ENCODE results near the gene AHCYL1. TPM values are rescaled to one million over a fixed set of nuclear protein-coding genes. Genes with fewer than 3 reads are reported as not detected.

The AHCYL1 gene
- total and polyA plus RNA-seq, 2 experiments from 2014 or later: 56.2 to 97.6 TPM

- WGBS (ENCODE audit: low lambda C conversion rate, missing lambda C conversion rate): 1% methylated on average over 55 of the region's 66 CpGs
- peak; percentile 97 for DNase-seq (ENCODE audit: low spot score)
- Histone ChIP-seq H3K4me1 (ENCODE audit: insufficient read depth) (peaks cover 6% of the 10 kb centered on the region), H3K79me2 (peaks cover 28% of the 10 kb centered on the region), H3K9me3 (ENCODE audit: low read depth) (no peaks in the 10 kb centered on the region), H3K36me3 (replicated peaks; ENCODE audit: insufficient read depth, low read depth) (no peaks in the 10 kb centered on the region), H3K27ac (peak within 1 kb of the TSS; percentile 97), H4K20me1 (ENCODE audit: insufficient read depth, poor library complexity, severe bottlenecking) (peaks cover 24% of the 10 kb centered on the region), H2AFZ (peak within 1 kb of the TSS; percentile 75), H3K27me3 (no peaks in the 10 kb centered on the region), H3K4me3 (peak within 1 kb of the TSS; percentile 86), H3K9me2 (replicated peaks; ENCODE audit: insufficient read depth) (no peaks in the 10 kb centered on the region), H3K4me2 (peak within 1 kb of the TSS; percentile 83)
- TF ChIP-seq EZH2 (IDR thresholded peaks at IDR 0.05; ENCODE audit: borderline replicate concordance) (no peak), EZH2phosphoT487 (IDR thresholded peaks at IDR 0.05; ENCODE audit: low read depth, severe bottlenecking, unreplicated experiment) (no peak), CTCF (IDR thresholded peaks at IDR 0.05; ENCODE audit: poor library complexity) (no peak)
Measured at GRCh38 chr1:110034451-110035235, 50.1 kb downstream of the AHCYL1 start, which contains the start of gene STRIP1. Gene STRIP1 (plus strand): TSS chr1:110034624. CDS start chr1:110034638, 14 bp downstream.

- peak; percentile 32 for DNase-seq (ENCODE audit: low spot score)
- Histone ChIP-seq H3K9me3 (ENCODE audit: low read depth) (no peaks in the 10 kb centered on the region), H3K79me2 (peaks cover 28% of the 10 kb centered on the region), H3K36me3 (replicated peaks; ENCODE audit: insufficient read depth, low read depth) (no peaks in the 10 kb centered on the region), H3K4me3 (peak overlapping the region; percentile 86), H3K27me3 (no peaks in the 10 kb centered on the region), H4K20me1 (ENCODE audit: insufficient read depth, poor library complexity, severe bottlenecking) (peaks cover 24% of the 10 kb centered on the region), H2AFZ (peak overlapping the region; percentile 74), H3K4me1 (ENCODE audit: insufficient read depth) (peaks cover 6% of the 10 kb centered on the region), H3K9me2 (replicated peaks; ENCODE audit: insufficient read depth) (no peaks in the 10 kb centered on the region), H3K4me2 (peak overlapping the region; percentile 83), H3K27ac (peak overlapping the region; percentile 97)
- WGBS (ENCODE audit: low lambda C conversion rate, missing lambda C conversion rate): 4% methylated on average over 16 of the region's 16 CpGs
- no peak for TF ChIP-seq CTCF (IDR thresholded peaks at IDR 0.05; ENCODE audit: poor library complexity)
- TF ChIP-seq EZH2phosphoT487 (IDR thresholded peaks at IDR 0.05; ENCODE audit: low read depth, severe bottlenecking, unreplicated experiment): no peak
- TF ChIP-seq EZH2 (IDR thresholded peaks at IDR 0.05; ENCODE audit: borderline replicate concordance): no peak
Measured at GRCh38 chr1:110035236-110035752, 50.7 kb downstream of the AHCYL1 start.

- Histone ChIP-seq H4K20me1 (ENCODE audit: insufficient read depth, poor library complexity, severe bottlenecking) (peaks cover 24% of the 10 kb centered on the region), H3K27ac (no peak overlapping the region), H3K27me3 (no peaks in the 10 kb centered on the region), H3K36me3 (replicated peaks; ENCODE audit: insufficient read depth, low read depth) (no peaks in the 10 kb centered on the region), H3K9me3 (ENCODE audit: low read depth) (no peaks in the 10 kb centered on the region), H3K4me2 (no peak overlapping the region), H3K79me2 (peaks cover 28% of the 10 kb centered on the region), H2AFZ (no peak overlapping the region), H3K4me3 (no peak overlapping the region), H3K9me2 (replicated peaks; ENCODE audit: insufficient read depth) (no peaks in the 10 kb centered on the region), H3K4me1 (ENCODE audit: insufficient read depth) (peaks cover 6% of the 10 kb centered on the region)
- WGBS (ENCODE audit: low lambda C conversion rate, missing lambda C conversion rate): 97% methylated on average over 5 of the region's 5 CpGs
- TF ChIP-seq EZH2phosphoT487 (IDR thresholded peaks at IDR 0.05; ENCODE audit: low read depth, severe bottlenecking, unreplicated experiment): no peak
- no peak for TF ChIP-seq EZH2 (IDR thresholded peaks at IDR 0.05; ENCODE audit: borderline replicate concordance)
- TF ChIP-seq CTCF (IDR thresholded peaks at IDR 0.05; ENCODE audit: poor library complexity): no peak
- DNase-seq (ENCODE audit: low spot score): no peak
Measured at GRCh38 chr1:110038271-110038670, 53.7 kb downstream of the AHCYL1 start.

All from hepatocyte (in vitro differentiated cells).